Glutamatergic neuron (in vitro differentiated cells): ENCODE results near the gene SYTL2. TPM values are rescaled to one million over a fixed set of nuclear protein-coding genes. Genes with fewer than 3 reads are reported as not detected.
"Not testable (repeated sequence)": the region's sequence is repeated elsewhere in the genome, so short reads cannot be mapped to it uniquely, and the experiment has no call there.

Experiments used
- DNase-seq: peaks from one replicate; pipeline ENCODE4 v3.0.0; 2022
- H3K27ac Mint-ChIP-seq: one replicate; pipeline ENCODE4 v1.8.0; 2020; ENCODE audit warnings: mild to moderate bottlenecking, mixed read lengths, inconsistent platforms; ENCODE audit not compliant: unreplicated experiment
- H3K27me3 Mint-ChIP-seq: one replicate; pipeline ENCODE4 v1.8.0; 2020; ENCODE audit warnings: mild to moderate bottlenecking, moderate library complexity, mixed read lengths, inconsistent platforms; ENCODE audit not compliant: unreplicated experiment
- H3K36me3 Mint-ChIP-seq: one replicate; pipeline ENCODE4 v1.8.0; 2020; ENCODE audit warnings: mild to moderate bottlenecking, mixed read lengths, inconsistent platforms; ENCODE audit not compliant: unreplicated experiment
- H3K4me1 Mint-ChIP-seq: one replicate; pipeline ENCODE4 v1.8.0; 2020; ENCODE audit warnings: mild to moderate bottlenecking, low read depth, mixed read lengths, inconsistent platforms; ENCODE audit not compliant: unreplicated experiment
- H3K4me3 Mint-ChIP-seq: one replicate; pipeline ENCODE4 v1.8.0; 2020; ENCODE audit warnings: mild to moderate bottlenecking, mixed read lengths, inconsistent platforms; ENCODE audit not compliant: unreplicated experiment
- H3K9me3 Mint-ChIP-seq: one replicate; pipeline ENCODE4 v1.8.0; 2020; ENCODE audit warnings: mild to moderate bottlenecking, moderate library complexity, mixed read lengths, inconsistent platforms; ENCODE audit not compliant: unreplicated experiment
- total RNA-seq: library from RNA; stranded (reverse); fragmentation: NEBNext Ultra II Directional; extraction: Animal tissue kit (Norgen Biotek cat#: 25700); gene quantifications from one replicate; pipeline ENCODE4 v1.2.1, GENCODE V29; 2021; ENCODE audit not compliant: unreplicated experiment
- TF ChIP-seq, protein P1 (sequence below): fragments of 200-600 bp; sonication (generic); IDR thresholded peaks from one replicate; pipeline ENCODE4 v1.5.0; 2021; ENCODE audit not compliant: partially characterized antibody, unreplicated experiment

SYTL2 gene
- total RNA-seq, 1 donor from 2014 or later: 4.0 TPM

DNA sequence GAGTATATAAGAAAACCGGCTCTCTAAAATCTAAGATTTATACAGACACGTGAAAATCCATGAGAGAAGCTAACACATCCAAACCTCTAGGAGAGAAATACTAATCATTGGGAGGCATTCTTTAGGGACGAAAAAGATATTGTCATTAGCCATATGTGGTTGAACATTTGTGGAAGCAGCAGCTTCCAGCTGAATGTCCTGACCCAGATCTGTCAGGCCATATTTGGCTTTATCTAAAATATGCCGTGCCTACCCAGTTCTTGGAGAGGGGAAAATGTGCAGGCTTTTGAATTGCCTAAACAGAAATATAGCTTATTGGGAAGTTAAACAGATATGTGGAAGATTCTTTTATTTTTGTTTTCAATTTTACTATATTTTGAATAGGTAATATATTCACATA is 131.4 kb downstream of the SYTL2 start:
- H3K9me3 Mint-ChIP-seq: no peaks in the 10 kb centered on the region
- TF ChIP-seq, protein P1, sequence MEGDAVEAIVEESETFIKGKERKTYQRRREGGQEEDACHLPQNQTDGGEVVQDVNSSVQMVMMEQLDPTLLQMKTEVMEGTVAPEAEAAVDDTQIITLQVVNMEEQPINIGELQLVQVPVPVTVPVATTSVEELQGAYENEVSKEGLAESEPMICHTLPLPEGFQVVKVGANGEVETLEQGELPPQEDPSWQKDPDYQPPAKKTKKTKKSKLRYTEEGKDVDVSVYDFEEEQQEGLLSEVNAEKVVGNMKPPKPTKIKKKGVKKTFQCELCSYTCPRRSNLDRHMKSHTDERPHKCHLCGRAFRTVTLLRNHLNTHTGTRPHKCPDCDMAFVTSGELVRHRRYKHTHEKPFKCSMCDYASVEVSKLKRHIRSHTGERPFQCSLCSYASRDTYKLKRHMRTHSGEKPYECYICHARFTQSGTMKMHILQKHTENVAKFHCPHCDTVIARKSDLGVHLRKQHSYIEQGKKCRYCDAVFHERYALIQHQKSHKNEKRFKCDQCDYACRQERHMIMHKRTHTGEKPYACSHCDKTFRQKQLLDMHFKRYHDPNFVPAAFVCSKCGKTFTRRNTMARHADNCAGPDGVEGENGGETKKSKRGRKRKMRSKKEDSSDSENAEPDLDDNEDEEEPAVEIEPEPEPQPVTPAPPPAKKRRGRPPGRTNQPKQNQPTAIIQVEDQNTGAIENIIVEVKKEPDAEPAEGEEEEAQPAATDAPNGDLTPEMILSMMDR: no peak
- H3K36me3 Mint-ChIP-seq: no peaks in the 10 kb centered on the region
- H3K27me3 Mint-ChIP-seq: no peaks in the 10 kb centered on the region
- H3K27ac Mint-ChIP-seq: no peak overlapping the region
- no peak for DNase-seq
- peaks cover 5% of the 10 kb centered on the region for H3K4me1 Mint-ChIP-seq
- H3K4me3 Mint-ChIP-seq: no peak overlapping the region

DNA sequence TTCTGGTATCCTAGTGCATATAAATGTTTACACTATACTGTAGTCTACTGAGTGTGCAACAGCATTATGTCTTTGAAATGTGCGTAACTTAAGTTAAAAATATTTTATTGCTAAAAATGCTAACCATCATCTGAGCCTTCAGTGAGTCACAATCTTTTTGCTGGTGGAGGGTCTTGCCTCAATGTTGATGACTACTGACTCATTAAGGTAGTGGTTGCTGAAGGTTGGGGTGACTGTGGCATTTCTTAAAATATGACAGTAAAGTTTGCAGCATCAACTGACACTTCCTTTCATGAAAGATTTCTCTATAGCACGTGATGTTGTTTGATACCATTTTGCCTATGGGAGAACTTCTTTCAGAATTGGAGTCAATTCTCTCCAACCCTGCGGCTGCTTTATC is 137.5 kb downstream of the SYTL2 start:
- H3K9me3 Mint-ChIP-seq: no peaks in the 10 kb centered on the region

DNA sequence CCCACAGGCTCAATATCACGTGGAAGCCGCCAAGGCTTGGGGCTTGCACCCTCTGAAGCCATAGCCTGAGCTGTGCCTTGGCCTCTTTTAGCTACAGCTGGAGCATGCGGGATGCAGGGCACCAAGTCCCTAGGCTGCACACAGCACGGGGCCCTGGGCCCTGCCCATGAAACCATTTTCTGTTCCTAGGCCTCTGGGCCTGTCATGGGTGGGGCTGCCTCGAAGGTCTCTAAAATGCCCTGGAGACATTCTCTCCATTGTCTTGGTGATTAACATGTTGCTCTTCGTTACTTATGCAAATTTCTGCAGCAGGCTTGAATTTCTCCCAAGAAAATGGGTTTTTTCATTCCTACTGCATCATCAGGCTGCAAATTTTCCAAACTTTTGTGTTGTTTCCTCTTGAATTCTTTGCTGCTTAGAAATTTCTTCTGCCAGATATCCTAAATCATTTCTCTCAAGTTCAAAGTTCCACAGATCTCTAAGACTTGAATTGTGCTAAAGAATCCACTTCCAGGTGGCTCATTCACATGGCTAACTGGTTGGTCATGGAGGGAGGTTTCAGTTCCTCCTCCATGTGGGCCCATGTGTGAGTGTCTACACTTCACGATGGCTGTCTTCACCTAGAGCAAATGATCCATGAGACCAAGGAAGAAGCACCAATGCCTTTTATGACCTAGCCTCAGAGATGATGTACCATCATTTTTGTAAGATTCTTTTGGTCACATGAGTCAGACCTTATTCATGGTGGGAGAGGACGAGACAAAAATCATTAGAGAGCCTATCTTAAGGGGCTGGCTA is 138.6 kb downstream of the SYTL2 start:
- Mint-ChIP-seq H3K27ac (no peak overlapping the region), H3K4me1 (no peaks in the 10 kb centered on the region), H3K9me3 (no peaks in the 10 kb centered on the region), H3K27me3 (peaks cover 2% of the 10 kb centered on the region), H3K36me3 (no peaks in the 10 kb centered on the region), H3K4me3 (no peak overlapping the region)
- TF ChIP-seq, protein P1: no peak
- no peak for DNase-seq

More for the DNA sequence above, 137.5 kb downstream of the SYTL2 start:
- TF ChIP-seq, protein P1: no peak
- DNase-seq: no peak
- no peaks in the 10 kb centered on the region for H3K36me3 Mint-ChIP-seq
- H3K4me3 Mint-ChIP-seq: no peak overlapping the region
- H3K27ac Mint-ChIP-seq: no peak overlapping the region
- H3K27me3 Mint-ChIP-seq: peaks cover 2% of the 10 kb centered on the region
- H3K4me1 Mint-ChIP-seq: no peaks in the 10 kb centered on the region

DNA sequence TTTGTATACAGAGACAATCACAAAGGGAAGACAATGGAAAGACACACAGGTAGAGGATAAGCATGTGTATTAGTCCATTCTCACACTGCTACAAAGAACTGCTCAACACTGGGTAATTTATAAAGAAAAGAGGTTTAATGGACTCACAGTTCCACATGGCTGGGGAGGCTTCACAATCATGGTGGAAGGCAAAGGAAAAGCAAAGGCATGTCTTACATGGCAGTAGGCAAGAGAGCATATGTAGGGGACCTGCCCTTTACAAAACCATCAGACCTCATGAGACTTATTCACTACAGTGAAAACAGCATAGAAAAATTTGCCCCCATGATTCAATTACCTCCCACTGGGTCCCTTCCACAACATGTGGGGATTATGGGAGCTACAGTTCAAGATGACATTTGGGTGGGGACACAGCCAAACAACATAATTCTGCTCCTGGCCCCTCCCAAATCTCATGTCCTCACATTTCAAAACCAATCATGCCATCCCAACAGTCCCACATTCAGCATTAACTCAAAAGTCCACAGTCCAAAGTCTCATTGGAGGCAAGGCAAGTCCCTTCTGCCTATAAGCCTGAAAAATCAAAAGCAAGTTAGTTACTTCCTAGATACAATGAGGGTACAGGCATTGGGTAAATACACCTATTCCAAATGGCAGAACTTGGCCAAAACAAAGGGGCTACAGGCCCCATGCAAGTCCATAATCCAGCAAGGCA is 139.8 kb downstream of the SYTL2 start:
- not testable (repeated sequence) for DNase-seq, H3K9me3 Mint-ChIP-seq, H3K4me1 Mint-ChIP-seq, H3K27ac Mint-ChIP-seq, H3K27me3 Mint-ChIP-seq, H3K4me3 Mint-ChIP-seq, H3K36me3 Mint-ChIP-seq

DNA sequence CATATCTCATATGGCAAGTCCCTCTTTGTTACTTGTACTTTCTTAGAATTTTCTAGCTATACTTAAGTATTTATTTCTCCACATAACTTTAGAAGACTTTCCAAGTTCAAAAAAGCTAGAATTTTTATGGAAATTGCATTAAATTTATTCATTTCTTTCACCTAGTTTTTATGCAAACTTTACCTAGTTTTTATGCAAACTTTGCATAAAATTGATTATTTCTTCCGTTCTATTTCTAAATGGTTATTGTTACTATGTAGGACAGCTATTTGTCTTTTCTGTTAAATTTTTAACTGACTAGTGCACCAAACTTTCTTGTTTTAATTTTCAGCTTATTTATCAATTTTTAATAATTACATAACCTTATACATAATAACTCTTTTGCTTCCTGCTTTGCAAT is 142.8 kb downstream of the SYTL2 start:
- no peak for DNase-seq
- TF ChIP-seq, protein P1: no peak
- no peaks in the 10 kb centered on the region for H3K36me3 Mint-ChIP-seq
- H3K27me3 Mint-ChIP-seq: peaks cover 10% of the 10 kb centered on the region
- H3K27ac Mint-ChIP-seq: no peak overlapping the region
- peaks cover 14% of the 10 kb centered on the region for H3K9me3 Mint-ChIP-seq
- no peaks in the 10 kb centered on the region for H3K4me1 Mint-ChIP-seq
- no peak overlapping the region for H3K4me3 Mint-ChIP-seq
